Medulla oblongata (tissue), 1 donor: ENCODE results near the gene DENND5A.
"Not testable (repeated sequence)": the region's sequence is repeated elsewhere in the genome, so short reads cannot be mapped to it uniquely, and the experiment has no call there.

ENCODE experiments used
- DNase-seq: peaks from one replicate; pipeline ENCODE4 v3.0.0-alpha.2; 2015; ENCODE audit errors: extremely low spot score

The DENND5A gene

DNA sequence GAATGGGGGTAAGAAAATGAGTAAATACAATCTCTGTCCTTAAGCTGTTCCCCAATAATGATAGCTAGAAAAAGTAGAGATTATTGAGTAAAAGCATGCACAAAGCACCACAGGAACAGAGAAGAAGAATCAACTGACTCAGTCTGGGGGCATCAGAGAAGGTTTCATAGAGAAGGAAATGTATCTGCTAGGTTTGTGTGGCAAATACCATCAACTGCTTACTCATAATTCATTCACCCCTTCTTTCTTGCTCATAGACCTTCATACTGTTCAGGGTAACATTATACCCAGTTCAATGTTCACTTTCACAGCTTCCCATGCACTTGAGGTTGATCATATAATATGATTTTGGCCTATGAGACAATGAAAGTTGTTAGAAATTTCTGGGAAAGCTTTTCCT is 88.6 kb downstream of the DENND5A start:
- no peak for DNase-seq

DNA sequence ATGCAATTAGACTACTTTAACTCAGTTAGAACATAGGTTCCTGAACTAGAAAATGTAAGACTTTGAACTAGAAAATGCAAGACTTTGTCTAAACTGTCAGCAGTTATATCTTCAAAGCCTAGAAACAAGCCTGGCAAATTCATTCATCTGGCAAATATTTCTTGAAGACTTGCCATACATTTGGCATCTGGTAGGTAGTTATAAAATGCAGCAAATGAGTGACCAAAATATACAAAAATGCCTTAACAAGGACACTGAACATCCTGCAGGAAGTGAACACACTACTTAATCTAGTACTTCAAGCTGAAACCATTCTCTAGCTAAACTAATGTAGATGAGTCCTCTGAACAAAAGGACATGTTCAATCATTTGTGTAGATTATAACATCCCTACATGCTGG is 89.0 kb downstream of the DENND5A start:
- no peak for DNase-seq

DNA sequence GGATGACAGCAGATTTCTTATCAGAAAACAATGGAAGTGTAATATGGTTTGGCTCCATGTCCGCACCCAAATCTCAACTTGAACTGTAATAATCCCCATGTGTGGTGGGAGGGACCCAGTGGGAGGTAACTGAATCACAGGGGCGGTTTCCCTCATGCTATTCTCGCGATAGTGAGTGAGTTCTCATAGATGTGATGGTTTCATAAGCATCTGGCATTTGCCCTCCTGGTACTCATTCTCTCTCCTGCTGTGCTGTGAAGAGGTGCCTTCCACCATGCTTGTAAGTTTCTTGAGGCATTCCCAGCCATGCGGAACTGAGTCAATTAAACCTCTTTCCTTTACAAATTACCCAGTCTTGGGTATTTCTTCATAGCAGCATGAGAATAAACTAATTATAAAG is 92.8 kb downstream of the DENND5A start:
- DNase-seq: no peak

DNA sequence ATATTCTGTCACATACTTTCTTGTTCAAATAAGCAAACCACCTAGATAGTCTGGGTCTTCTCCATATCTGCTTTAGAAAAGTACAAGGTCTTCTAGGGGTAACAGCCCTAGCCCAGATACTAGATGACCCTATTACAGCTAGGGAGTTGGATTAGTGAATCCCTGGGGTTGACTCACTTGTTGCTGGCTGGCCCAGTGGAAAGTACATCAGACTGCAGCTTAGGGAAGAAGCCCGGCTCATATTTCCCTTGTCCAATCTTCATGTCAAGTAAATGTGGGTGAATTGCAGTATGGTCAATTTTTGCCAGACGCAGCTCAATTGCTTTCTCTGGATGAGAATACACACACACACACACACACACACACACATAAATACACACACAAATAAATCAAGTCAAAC is 94.7 kb downstream of the DENND5A start:
- DNase-seq: no peak

DNA sequence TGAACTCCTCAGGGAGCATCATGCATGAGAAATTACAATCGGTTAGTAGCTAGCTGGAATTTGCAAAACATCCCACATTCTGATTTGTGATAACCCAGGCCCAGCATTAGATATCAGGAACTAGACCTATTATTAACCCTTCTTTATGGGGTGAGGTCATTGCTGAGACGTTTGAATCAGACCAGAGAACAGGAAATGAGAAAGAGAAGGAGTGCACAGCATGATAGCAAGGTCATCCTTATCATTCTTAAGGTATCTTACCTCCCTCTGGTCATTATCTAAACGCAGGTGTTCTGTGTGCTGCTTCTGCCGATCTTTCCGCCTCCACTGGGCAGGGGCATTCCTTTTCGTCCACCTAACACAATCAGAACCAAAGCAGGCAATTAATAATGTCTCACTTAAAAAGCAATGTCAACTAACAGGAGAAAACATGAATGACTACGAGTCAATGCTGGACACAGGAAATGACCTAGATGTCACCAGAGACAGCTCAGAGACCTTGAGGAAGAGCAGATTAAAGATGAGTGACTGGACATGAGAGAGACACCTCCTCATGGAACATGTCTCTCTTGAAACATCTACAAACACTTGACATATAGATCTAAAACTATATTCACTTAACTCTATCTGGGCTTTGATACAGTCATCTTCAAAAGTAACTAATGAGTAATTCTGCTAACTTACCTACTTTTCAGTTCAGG is 95.4 kb downstream of the DENND5A start:
- DNase-seq: no peak

DNA sequence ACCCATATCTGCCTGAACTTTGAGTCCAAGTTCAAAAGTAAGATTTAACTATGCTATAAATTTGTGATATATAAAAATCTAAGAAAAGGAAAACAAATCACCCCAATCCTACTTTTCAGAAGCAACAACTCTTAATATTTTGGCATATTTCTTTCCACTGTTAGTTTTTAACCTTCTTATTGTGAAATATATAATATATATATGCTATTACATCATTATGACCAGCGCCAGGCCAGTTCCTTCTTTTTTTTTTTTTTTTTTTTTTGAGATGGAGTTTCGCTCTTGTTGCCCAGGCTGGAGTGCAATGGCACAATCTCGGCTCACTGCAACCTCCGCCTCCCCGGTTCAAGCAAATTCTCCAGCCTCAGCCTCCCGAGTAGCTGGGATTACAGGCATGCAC is 103.2 kb downstream of the DENND5A start:
- not testable (repeated sequence) for DNase-seq

DNA sequence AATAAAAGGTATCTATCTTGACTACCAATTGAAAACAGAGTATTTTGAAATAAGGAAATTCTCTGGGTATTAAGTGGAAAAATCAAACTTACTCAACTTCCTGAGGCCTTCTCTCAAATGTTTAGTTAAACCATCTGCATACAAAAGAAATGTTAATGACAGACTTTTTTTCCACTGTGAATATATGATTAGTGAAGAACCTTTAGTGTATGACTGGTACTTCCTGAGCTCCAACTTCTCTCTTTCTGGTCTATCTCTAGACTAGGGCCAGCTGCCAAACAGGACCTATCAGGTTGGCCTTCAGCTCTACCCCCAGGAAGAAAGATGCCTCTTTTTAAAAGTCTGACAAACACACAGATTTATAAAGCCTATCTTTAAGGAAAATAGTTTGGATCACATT is 105.0 kb downstream of the DENND5A start:
- DNase-seq: no peak

DNA sequence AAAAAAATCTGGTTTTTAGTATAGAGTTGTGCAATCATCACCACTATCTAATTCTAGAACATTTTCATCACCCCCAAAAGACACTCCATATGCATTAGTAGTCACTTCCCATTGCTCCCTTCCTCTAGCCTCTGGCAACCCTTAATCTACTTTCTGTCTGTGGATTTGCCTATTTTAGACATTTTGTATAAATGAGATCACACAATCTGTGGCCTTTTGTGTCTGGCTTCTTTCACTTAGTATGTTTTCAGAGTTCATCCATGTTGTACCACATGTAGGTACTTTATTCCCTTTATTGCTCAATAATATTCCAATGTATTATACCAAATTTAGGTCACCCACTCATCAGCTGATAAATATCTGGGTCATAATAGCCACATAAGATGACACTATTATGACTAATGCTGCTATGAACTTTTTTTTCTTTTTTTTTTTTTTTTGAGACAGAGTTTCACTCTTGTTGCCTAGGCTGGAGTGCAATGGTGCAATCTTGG is 106.2 kb downstream of the DENND5A start:
- DNase-seq: no peak

DNA sequence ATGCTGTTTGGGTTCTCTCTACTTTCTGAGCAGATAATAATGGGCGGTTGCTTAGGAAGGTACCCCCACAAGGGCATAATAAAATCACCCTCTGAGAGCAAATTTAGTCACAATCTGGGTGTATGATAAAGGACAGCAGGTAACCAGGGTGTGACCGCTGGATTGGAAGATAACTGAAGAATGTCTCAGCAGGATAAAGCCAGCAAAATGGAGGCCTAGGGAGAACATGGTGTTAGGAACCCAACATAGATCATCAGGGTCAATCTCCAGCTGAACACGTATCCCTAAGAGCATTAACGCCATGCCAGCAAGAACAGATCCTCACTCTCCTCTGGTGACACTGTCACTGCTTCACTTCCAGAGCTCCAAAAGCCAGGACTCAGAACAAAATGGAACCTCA is 109.2 kb downstream of the DENND5A start:
- DNase-seq: no peak

DNA sequence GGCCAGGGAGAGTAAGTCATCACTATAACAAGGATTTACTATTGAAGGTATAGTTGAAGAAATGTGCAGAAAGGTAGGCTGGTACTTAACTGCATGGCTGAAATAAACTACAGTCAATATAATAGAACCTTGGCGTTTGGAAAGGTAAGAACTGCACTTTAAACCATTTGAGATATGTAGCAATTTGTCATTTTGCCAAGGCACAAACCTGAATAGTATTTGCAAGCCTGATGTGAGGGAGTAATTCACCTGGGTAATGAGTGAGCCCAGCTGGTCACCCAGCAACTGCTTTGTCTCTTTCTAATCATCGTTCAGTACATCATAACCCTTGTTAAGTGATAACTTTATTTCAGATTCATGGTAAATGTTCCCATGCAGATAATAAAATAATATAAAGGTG is 111.5 kb downstream of the DENND5A start:
- no peak for DNase-seq

DNA sequence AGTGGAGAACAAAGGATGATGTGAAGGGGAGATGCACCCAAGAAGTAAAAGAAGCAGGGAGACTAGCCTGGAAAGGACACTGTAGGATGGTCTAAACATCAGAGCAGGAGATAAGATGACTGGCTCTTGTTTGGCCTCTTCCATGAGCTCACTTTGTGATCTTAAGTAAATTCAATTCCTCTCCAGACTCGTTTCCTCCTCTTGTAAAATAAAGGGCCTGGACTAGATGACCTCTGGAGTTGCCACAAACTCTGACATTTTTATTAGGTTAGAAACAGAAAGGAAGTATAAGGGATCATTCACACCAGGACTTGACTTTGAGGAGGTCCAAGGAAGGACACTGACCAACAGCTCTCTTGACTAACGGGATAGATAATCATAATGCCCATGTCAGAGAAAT is 113.5 kb downstream of the DENND5A start:
- no peak for DNase-seq

DNA sequence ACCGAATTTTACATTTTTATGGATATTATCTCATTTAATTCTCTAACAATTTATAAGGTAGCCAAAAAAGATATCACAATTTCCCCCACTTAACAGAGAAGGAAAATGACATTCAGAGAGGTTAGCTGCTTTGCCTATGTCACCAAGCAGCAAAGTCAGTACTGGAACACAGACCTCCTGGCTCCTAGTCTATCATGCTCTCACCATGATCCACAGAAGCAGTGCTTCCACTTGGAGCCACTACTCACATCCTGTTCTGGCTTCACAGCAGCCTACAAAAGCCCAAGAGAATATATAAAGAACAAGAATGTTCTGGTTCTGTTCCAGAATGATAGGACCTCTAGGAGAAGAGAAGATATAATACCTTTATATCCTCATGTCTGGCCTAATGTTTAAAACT is 114.2 kb downstream of the DENND5A start:
- DNase-seq: no peak

DNA sequence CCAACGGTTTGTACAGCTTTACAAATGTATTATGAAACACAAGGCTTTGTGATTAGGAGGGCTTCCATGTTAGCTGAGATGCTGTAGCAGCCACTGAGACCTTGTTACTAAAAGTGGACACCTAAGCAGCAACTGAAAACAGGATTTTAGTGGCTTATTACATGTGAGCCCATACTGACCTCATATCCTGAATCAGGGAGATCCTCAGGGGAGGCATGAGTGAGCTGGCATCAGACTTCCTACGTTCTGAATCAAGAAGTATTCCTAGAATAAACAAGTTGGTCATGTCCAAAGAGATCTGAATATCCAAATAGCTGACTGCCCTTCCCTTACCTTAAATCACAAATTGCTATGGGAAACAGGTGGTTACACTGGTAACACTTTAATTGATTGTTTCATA is 114.6 kb downstream of the DENND5A start:
- DNase-seq: no peak

DNA sequence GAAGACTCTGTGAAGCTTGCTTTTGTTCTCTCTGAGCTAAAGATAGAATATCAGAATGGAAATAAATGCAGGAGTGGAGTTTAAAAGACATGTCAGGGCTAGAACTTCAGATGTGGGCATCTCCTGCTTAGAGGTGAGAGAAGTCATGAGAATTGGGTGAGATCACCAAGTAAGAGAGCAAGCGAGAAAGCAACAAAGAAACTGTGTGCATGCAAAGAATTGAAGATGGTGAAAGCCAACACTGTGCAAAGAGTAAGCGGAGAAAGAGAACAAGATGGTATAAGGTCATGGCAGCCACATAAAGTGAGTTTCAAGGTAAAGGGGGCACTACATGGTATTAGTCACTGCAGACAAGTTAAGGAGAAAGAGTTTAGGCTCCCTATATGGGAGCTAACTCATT is 116.4 kb downstream of the DENND5A start:
- DNase-seq: no peak

DNA sequence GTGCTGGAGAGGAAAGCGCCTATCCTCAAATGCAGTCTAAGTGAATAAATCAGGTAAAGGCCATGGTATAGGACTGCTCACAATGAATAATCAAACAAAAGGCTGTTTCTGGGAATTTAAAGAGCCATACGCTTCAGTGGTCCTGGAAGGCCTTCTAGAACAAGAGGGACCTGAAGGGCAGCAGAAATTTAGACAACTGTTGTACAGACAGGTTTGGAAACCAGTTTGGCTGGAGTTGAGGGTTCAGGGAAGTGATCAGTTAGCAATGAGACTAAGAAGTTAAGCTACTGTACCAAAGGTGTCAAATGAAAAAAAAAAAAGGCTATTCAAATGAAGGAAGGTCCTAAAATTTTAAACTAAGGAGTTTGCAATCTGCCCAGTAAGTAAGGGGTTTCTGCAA is 117.1 kb downstream of the DENND5A start:
- DNase-seq: no peak

DNA sequence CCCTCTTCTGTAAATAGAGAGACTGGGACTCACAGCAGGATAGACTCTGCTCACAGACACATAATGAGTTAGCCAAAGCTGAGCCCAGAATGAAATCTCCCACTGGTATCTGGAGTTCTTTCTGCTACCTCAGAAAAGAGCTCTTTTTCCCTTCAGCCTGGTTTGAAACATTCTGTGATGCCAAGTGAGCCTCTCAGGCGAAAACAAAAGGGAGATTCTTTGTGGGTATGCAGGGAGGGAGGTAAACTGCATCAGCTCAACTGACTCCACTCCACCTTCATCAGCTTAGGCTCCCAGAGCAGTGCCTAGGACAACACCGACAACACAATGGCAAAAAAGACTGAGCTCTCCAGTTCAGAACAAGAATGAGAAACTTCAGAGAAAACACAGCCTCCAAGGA is 118.7 kb downstream of the DENND5A start:
- peak; percentile 48 for DNase-seq

DNA sequence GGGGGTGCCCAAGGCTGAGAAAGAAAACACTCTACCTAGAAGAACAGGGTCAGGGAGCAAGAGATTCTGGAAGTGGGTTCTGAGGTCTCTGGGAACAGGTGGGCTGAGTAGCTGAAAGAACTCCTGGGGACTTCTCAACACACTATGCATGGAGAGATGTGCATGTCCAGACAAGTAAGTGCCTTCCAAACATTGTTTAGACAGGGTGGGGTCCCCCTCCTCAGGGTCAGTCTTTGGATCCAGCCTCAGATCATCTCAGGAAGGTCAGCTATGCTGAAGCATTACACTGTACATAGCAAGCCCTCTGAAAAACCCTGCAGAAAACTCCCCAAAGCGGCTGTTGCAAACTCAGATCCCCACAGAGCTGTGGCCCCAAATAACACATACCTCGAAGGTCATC is 119.9 kb downstream of the DENND5A start:
- no peak for DNase-seq

DNA sequence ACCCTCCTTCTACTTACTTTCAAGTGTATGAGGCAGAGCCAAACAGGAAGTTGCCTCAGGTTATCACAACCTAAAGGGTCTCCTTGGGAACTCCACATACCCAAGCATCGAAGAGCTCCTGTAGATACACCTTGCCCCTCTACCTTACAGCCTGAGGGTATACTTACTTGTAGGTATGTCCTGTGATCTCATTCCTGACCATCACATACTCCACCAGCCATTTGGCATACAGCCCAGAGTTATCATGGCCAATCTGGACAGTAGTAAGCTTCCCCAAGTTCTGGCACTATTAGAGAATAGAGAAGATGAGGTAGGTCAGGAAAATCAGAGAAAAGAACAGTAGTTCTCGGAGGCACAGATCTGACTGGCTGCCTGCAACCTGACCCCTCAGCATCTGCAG is 120.3 kb downstream of the DENND5A start:
- no peak for DNase-seq

DNA sequence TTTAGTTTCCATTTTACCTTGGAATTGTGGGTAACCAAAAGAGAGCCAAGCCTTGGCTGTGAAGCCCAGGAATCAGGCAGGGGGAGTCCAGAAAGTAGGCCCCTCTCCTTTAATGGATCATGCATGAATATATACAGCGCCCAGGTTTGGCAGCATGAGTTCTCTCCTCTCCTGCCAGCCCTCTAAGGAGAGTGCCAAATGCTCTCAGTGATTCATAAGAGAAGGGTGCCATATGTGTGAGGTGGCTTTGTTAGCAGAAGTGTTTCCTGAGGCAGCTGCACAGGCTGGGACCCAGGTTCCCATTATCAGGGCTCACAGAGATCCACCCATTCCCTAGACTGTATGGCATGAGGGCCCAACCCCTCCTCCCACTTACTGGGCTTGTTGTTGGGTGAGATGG is 121.4 kb downstream of the DENND5A start:
- DNase-seq: no peak

DNA sequence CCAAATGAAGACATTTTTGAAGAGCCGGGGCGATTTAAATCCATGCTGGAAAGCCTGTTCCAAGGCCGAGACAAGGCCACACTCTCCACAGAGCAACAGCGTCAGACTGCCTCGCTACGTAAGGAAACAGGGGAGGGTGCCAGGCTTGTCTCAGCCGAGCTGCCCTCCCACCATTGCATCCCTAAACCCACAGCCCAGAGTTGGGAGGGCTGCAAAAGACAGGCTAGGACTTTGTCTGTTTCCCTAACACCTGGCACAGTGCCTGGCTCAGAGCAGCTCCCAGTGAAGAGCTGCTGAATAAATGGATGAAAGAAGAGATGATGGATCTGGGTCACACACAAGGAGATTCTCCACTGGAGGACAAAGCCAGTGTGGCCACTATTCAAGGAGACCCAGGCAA is 122.4 kb downstream of the DENND5A start:
- peak; percentile 92 for DNase-seq

DNA sequence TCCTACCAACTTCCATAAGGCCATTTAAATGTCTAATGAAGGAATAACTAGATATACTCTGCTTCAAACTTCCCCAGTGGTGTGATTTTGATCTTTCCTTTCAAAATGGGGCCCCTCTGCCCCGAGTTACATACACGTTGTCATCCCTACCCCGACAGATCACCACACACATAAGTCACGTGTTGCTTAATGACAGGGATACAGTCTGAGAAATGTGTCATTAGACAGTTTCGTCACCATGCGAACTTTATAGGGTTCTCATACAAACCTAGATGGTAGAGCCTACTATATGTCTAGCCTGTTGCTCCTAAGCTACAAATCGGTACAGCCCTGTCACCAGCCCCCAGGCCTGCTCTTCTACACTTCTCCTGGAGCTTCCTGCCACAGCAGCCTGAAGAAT is 124.0 kb downstream of the DENND5A start:
- DNase-seq: no peak

DNA sequence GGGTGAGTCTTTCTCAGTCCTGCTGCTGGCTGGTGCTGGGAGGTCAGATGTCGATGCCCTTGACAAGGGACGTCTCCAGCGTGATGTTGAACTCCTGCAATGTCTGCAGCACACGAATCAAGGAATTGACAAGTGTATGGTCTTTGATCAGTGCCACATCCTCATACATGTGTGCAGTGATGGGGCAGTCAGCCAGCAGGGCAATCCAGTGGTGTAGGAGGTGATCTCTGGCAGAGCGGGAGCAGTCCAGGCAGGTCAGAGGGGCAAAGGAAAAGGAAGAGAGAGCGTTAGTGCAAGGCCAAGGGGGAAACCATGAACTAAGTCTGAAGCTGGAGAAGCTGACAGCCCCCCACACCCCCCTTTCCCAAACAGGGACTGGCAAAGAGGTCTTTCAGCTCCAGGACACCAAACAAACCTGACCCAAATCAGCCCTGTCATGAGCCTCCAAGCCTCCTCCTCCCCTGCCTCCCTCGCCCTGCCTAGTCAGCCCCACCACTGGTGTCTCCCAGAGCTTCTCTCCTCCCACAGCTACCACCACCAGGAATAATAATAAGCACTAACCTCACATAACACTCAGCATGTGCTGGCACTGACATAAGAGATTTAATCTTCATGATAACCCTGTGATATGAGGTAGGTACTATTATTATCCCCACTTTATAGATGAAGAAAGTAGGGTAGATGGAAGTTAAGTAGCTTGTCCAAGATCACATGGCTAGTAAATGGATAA is 125.4 kb downstream of the DENND5A start:
- no peak for DNase-seq
